Endothelial cell of umbilical vein (primary cell): ENCODE measurements around the gene FRA10AC1. TPM values are rescaled to one million over a fixed set of nuclear protein-coding genes. Genes with fewer than 3 reads are reported as not detected.

Experiments
- BruUV-seq: library from RNA; stranded (reverse); fragments of 400-500 nt; replicated peaks from 2 replicates; lab custom pipeline; 2021; lab: Mats Ljungman, UMichigan
- CTCF ChIA-PET: fragments of 300-600, 350-600 bp; sonication (Branson Sonifier 250); formaldehyde crosslinking; loops from one replicate; lab custom pipeline; 2021; ENCODE audit warnings: antibody characterized with exemption, inconsistent platforms; lab: Charles Lee
- POLR2A ChIA-PET: fragments of 300-600, 350-600 bp; sonication (Branson Sonifier 250); formaldehyde crosslinking; loops from one replicate; lab custom pipeline; 2021; ENCODE audit warnings: antibody characterized with exemption, inconsistent platforms; lab: Charles Lee
- DNase-seq: peaks from one replicate; pipeline ENCODE4 v3.0.0-alpha.2; 2011; ENCODE audit warnings: low read depth, low spot score
- FAIRE-seq: peaks from 2 replicates; lab custom pipeline; 2011; peaks lifted over from hg19 to GRCh38; lab: Jason Lieb, UNC
- H2AFZ ChIP-seq: 2 replicates; pipeline ENCODE4 v1.6.0; 2012; ENCODE audit warnings: low read depth, low read length, control low read depth, inconsistent platforms
- H3K27ac ChIP-seq: 2 replicates; pipeline ENCODE4 v1.5.1; 2011; ENCODE audit warnings: low read depth, mild to moderate bottlenecking, control low read depth, low read length, moderate library complexity; ENCODE audit not compliant: insufficient read depth
- H3K27me3 ChIP-seq, 2 experiments: 2 replicates each; pipeline versions ENCODE4 v1.6.0 to v1.6.1; 2011; ENCODE audit warnings: low read length in 2 of 2, mixed read lengths in 1 of 2; ENCODE audit not compliant: control insufficient read depth in 2 of 2, insufficient read depth in 2 of 2
- H3K36me3 ChIP-seq, 2 experiments: 2 replicates in 1 of 2; 3 replicates in 1 of 2; pipeline ENCODE4 v1.5.1; 2011; ENCODE audit warnings: low read length in 2 of 2, mild to moderate bottlenecking in 1 of 2, moderate library complexity in 1 of 2; ENCODE audit not compliant: control insufficient read depth in 2 of 2, insufficient read depth in 2 of 2; ENCODE audit errors: extremely low read depth in 1 of 2
- H3K4me1 ChIP-seq: 3 replicates; pipeline ENCODE4 v1.5.1; 2011; ENCODE audit warnings: mild to moderate bottlenecking, low read length; ENCODE audit not compliant: control insufficient read depth, insufficient read depth; ENCODE audit errors: extremely low read depth
- H3K4me2 ChIP-seq: 2 replicates; pipeline ENCODE4 v1.6.1; 2011; ENCODE audit warnings: low read length, control low read depth, mixed read lengths; ENCODE audit not compliant: insufficient read depth
- H3K4me3 ChIP-seq, 3 experiments: fragments of 200-600 bp in 1 of 3; sonication (generic), shearing (Covaris generic) in 1 of 3; replicated peaks in 1 of 3; 2 replicates each; pipeline ENCODE4 v1.5.1; 2011 to 2016; ENCODE audit warnings: control low read depth in 3 of 3, low read length in 3 of 3, mild to moderate bottlenecking in 2 of 3, inconsistent platforms in 1 of 3, low read depth in 1 of 3, moderate library complexity in 1 of 3; ENCODE audit not compliant: insufficient read depth in 1 of 3
- H3K79me2 ChIP-seq: 2 replicates; pipeline ENCODE4 v1.6.0; 2012; ENCODE audit warnings: low read length, inconsistent platforms; ENCODE audit not compliant: control insufficient read depth, insufficient read depth
- H3K9ac ChIP-seq: replicated peaks from 2 replicates; pipeline ENCODE3; 2011; ENCODE audit warnings: low read length, control low read depth; ENCODE audit not compliant: insufficient read depth; ENCODE audit errors: extremely low read depth
- H3K9me1 ChIP-seq: replicated peaks from 3 replicates; pipeline ENCODE4 v1.6.0; 2011; ENCODE audit warnings: mild to moderate bottlenecking, low read length; ENCODE audit not compliant: control insufficient read depth, insufficient read depth; ENCODE audit errors: extremely low read depth
- H3K9me3 ChIP-seq: replicated peaks from 2 replicates; pipeline ENCODE4 v1.5.1; 2012; ENCODE audit warnings: low read length, inconsistent platforms; ENCODE audit not compliant: control insufficient read depth, insufficient read depth
- H4K20me1 ChIP-seq: replicated peaks from 2 replicates; pipeline ENCODE3; 2011; ENCODE audit warnings: mild to moderate bottlenecking, low read length; ENCODE audit not compliant: control insufficient read depth, insufficient read depth; ENCODE audit errors: extremely low read depth
- EZH2 ChIP-seq: IDR thresholded peaks from 2 replicates; pipeline ENCODE4 v1.6.1; 2012; ENCODE audit warnings: borderline replicate concordance, low read depth, mild to moderate bottlenecking, moderate library complexity, low read length, inconsistent platforms; ENCODE audit not compliant: severe bottlenecking
- FOS ChIP-seq: IDR thresholded peaks from 2 replicates; pipeline ENCODE4 v1.6.1; 2011; ENCODE audit warnings: mild to moderate bottlenecking, low read length, moderate library complexity, borderline replicate concordance; ENCODE audit not compliant: insufficient read depth
- GATA2 ChIP-seq: IDR thresholded peaks from 2 replicates; pipeline ENCODE4 v1.7.0; 2011; ENCODE audit warnings: low read depth, mild to moderate bottlenecking, moderate library complexity, mixed read lengths, low read length; ENCODE audit not compliant: insufficient read length, insufficient read depth
- JUN ChIP-seq: IDR thresholded peaks from 2 replicates; pipeline ENCODE4 v1.6.1; 2011; ENCODE audit warnings: borderline replicate concordance, low read depth; ENCODE audit not compliant: insufficient read length, insufficient read depth
- MYC ChIP-seq: IDR thresholded peaks from one replicate; pipeline ENCODE4 v1.6.1; 2011; ENCODE audit warnings: mild to moderate bottlenecking, low read depth, low read length
- POLR2A ChIP-seq: IDR thresholded peaks from 2 replicates; pipeline ENCODE4 v1.6.1; 2012; ENCODE audit warnings: low read depth, mild to moderate bottlenecking, control low read depth, low read length
- POLR2AphosphoS5 ChIP-seq: IDR thresholded peaks from 2 replicates; pipeline ENCODE4 v1.6.1; 2012; ENCODE audit warnings: low read depth, mild to moderate bottlenecking, control low read depth, low read length, moderate library complexity; ENCODE audit not compliant: insufficient read depth
- dilution Hi-C: fragments of 300-500 bp; cut with MboI; formaldehyde crosslinking; loops from one replicate; pipeline ENCODE4 v1.15.0; 2019; ENCODE audit warnings: low sequenced_read_pairs; ENCODE audit not compliant: extremely low pct_ligation_motif_present
- intact Hi-C: fragments of 100-400 bp; cut with micrococcal nuclease; formaldehyde crosslinking; loops from one replicate; pipeline ENCODE4 v1.10.0; 2022
- polyA plus RNA-seq, 4 experiments: library from polyadenylated mRNA; depleted of rRNA in 3 of 4; stranded (reverse) in 3 of 4; unstranded in 1 of 4; fragments of >200 nt; gene quantifications; 2 replicates each; pipeline versions ENCODE4 v1.2.1 to v1.2.3, GENCODE V29; 2011 to 2012; ENCODE audit warnings: missing spikeins in 1 of 4
- total RNA-seq: library from RNA; stranded (reverse); gene quantifications from 2 replicates; pipeline ENCODE4 v1.2.3, GENCODE V29; 2021
- TF ChIP-seq, protein P1 (sequence below), 2 donors: IDR thresholded peaks; 1 replicate in 1 of 2; 2 replicates in 1 of 2; pipeline ENCODE4 v1.5.1; 2011; ENCODE audit warnings: low read length in 2 of 2, mild to moderate bottlenecking in 2 of 2, moderate library complexity in 2 of 2, control low read depth in 1 of 2, inconsistent platforms in 1 of 2, low read depth in 1 of 2; ENCODE audit not compliant: insufficient read depth in 1 of 2; ENCODE audit errors: extremely low read depth in 1 of 2
- TF ChIP-seq, protein P2 (sequence below): IDR thresholded peaks from 2 replicates; pipeline ENCODE4 v1.6.1; 2011; ENCODE audit not compliant: insufficient read depth, insufficient read length

Gene FRA10AC1
- total and polyA plus RNA-seq, 2 donors (not counting 3 experiments of a cell fraction or from before 2014, with no cell fraction given): 4.0 to 24.4 TPM

DNA sequence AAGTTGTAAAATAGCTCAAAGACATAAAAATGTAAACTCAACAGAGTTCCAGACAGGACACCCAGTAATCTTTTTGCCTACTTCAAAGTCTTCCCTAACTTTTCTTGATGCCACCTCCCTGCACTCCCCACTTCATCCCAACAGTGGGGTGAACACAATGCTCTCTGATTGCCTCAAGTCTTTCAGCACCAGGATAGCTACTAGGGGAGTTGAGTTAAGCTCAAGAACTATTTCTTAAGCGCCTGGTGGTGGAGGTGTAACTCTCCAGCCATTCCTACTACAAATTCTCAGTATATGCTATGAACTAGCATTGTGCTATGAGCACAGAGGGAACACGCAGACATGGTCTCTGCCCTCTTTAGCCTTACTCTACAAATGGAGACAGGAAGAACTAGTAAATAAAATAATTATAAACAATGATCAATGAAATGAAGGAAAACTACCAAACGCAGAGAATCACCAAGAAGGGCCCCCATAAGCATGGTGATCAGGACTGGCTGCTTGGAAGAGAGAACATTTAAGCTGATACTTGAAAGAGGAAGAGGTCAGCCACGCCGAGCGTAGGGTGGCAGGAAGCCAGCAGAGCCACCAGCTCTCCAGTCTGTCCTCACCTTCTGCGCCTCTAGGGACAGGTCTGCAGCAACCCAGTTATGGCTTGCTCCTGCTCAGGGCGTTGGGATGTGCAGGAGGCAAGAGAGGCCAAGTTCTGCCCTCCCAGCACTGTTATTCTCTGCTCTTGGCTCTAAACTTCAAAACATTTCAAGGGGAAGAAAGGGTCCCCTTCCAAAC is 16.7 kb upstream of the FRA10AC1 start:
- dilution Hi-C loops: no loop called here
- ChIA-PET CTCF (interaction anchor here (1.2 kb wide), 1 partner anchor 12 kb away, joined by 3 read pairs; no protein-coding TSS in a partner anchor), POLR2A (no interaction called here)

More for the DNA sequence above, 16.7 kb upstream of the FRA10AC1 start:
- Histone ChIP-seq H3K4me3 (no peak overlapping the region), H4K20me1 (no peaks in the 10 kb centered on the region), H3K4me1 (no peaks in the 10 kb centered on the region), H3K79me2 (no peaks in the 10 kb centered on the region), H3K9me1 (no peaks in the 10 kb centered on the region), H3K27me3 (peaks cover 3% of the 10 kb centered on the region in 2 experiments), H2AFZ (no peak overlapping the region), H3K4me2 (no peak overlapping the region), H3K36me3 (no peaks in the 10 kb centered on the region), H3K9ac (no peak overlapping the region), H3K27ac (no peak overlapping the region), H3K9me3 (no peaks in the 10 kb centered on the region)
- FAIRE-seq: no peak
- TF ChIP-seq FOS: no peak
- no peak for TF ChIP-seq JUN
- TF ChIP-seq POLR2A: no peak
- TF ChIP-seq POLR2AphosphoS5: no peak
- no peak for TF ChIP-seq MYC
- TF ChIP-seq GATA2: no peak
- no peak for TF ChIP-seq EZH2
- TF ChIP-seq, protein P1, sequence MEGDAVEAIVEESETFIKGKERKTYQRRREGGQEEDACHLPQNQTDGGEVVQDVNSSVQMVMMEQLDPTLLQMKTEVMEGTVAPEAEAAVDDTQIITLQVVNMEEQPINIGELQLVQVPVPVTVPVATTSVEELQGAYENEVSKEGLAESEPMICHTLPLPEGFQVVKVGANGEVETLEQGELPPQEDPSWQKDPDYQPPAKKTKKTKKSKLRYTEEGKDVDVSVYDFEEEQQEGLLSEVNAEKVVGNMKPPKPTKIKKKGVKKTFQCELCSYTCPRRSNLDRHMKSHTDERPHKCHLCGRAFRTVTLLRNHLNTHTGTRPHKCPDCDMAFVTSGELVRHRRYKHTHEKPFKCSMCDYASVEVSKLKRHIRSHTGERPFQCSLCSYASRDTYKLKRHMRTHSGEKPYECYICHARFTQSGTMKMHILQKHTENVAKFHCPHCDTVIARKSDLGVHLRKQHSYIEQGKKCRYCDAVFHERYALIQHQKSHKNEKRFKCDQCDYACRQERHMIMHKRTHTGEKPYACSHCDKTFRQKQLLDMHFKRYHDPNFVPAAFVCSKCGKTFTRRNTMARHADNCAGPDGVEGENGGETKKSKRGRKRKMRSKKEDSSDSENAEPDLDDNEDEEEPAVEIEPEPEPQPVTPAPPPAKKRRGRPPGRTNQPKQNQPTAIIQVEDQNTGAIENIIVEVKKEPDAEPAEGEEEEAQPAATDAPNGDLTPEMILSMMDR (IDR thresholded peaks at IDR 0.05; ENCODE audit: extremely low read depth in 1 of 2, insufficient read depth in 1 of 2, low read depth in 1 of 2, low read length in 2 of 2): no peak
- TF ChIP-seq, protein P2, sequence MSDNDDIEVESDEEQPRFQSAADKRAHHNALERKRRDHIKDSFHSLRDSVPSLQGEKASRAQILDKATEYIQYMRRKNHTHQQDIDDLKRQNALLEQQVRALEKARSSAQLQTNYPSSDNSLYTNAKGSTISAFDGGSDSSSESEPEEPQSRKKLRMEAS: no peak
- no TSS peak for BruUV-seq
- intact Hi-C loops: no loop called here
- no peak for DNase-seq
